VCaP (cell line): ENCODE measurements around the gene KRTAP21-2.

Source experiments
- H3K27ac ChIP-seq: fragments of 450-650 bp; 2 replicates; pipeline ENCODE4 v1.5.1; 2017
- CTCF ChIP-seq: fragments of 450-650 bp; conservative IDR thresholded peaks from 2 replicates; pipeline ENCODE4 v1.5.1; 2017; ENCODE audit warnings: mild to moderate bottlenecking, moderate library complexity

The KRTAP21-2 gene

GRCh38 chr21:30733026-30733425, 14.0 kb downstream of the KRTAP21-2 start:
- peak; percentile 90 for TF ChIP-seq CTCF
- no peak overlapping the region for H3K27ac ChIP-seq

- TF ChIP-seq CTCF, result no peak
- no peak overlapping the region for H3K27ac ChIP-seq
These were observed 20.3 kb downstream of the KRTAP21-2 start for GRCh38 chr21:30726726-30727125.

- H3K27ac ChIP-seq, result no peak overlapping the region
These were observed 27.7 kb downstream of the KRTAP21-2 start for GRCh38 chr21:30719401-30719800.

GRCh38 chr21:30718239-30718909, 28.7 kb downstream of the KRTAP21-2 start, which contains the start of gene KRTAP21-3:
Gene KRTAP21-3, minus strand, starts transcription at chr21:30718777. Its CDS starts 18 bp downstream, at chr21:30718759.
- H3K27ac ChIP-seq, result no peak within 1 kb of the TSS
- no peak for TF ChIP-seq CTCF

More at GRCh38 chr21:30719401-30719800, 27.7 kb downstream of the KRTAP21-2 start:
- TF ChIP-seq CTCF, result no peak

- H3K27ac ChIP-seq, result no peak overlapping the region
- no peak for TF ChIP-seq CTCF
These were observed 30.0 kb downstream of the KRTAP21-2 start for GRCh38 chr21:30717105-30717504.

- H3K27ac ChIP-seq, result no peak overlapping the region
- TF ChIP-seq CTCF, result no peak
These were observed 32.1 kb downstream of the KRTAP21-2 start for GRCh38 chr21:30714946-30715345.

- TF ChIP-seq CTCF, result peak; percentile 66
These were observed 32.6 kb downstream of the KRTAP21-2 start for GRCh38 chr21:30714456-30714855.

More at GRCh38 chr21:30714456-30714855, 32.6 kb downstream of the KRTAP21-2 start:
- no peak overlapping the region for H3K27ac ChIP-seq
